ENCODE results near the gene THTPA.
"Not testable (repeated sequence)": the region's sequence is repeated elsewhere in the genome, so short reads cannot be mapped to it uniquely, and the experiment has no call there.

THTPA gene

DNA sequence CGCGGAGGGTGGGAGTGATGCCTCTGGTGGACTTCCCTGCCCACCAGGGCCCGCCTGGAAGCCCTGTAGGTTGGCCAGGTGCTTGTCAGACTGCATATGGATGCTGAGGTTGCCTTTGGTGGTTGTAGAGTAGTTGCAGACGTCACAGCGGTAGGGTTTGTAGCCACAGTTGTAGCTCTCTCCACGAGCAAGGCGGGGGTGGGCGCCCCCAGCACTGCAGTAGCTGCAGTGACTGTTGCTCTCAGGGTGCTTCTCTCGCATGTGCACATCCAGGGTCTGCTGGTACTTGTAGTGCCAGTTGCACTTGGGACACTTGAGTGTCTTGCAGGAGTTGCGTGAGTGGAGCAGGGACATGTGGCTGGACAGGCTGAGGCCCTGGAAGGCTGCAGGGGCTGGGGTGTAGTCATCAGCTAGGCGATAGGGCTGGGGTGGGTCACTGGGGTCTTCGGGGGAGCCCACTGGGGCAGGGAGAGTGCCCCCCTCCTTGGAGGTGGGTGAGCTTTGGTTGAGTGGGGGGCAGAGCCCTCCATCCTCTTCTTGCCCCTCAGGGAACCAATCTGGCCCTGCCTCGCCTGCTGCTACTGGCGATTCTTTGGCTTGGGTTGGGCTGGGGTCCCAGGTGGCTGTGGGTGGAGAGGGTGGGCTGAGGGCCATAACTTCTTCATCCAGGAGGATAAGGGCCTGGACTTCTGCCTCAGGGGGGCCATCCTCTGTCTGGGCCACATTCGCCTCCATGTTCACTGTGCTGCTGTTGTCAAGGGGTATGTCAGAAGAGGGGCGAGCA, 22.2 kb upstream of the THTPA start:
- no peak for DNase-seq

DNA sequence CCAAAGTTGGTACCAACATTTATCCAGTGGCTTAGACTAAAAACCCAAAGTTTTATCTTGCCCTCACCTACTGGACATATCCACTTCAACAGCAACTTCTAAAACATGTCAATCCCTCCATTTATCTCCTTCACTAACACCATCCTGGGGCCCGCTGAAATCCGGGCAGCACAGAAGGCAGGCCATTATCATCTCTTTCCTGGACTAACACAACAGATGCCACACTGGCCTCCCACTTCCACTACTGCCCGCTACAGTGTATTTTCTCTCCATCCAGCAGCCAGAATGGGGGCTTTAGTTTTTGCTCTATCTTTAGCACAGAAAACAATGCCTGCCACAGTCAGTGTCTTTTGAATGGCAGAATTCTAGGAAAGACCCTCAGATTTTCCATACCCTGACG, 20.1 kb upstream of the THTPA start:
- no peak for DNase-seq

DNA sequence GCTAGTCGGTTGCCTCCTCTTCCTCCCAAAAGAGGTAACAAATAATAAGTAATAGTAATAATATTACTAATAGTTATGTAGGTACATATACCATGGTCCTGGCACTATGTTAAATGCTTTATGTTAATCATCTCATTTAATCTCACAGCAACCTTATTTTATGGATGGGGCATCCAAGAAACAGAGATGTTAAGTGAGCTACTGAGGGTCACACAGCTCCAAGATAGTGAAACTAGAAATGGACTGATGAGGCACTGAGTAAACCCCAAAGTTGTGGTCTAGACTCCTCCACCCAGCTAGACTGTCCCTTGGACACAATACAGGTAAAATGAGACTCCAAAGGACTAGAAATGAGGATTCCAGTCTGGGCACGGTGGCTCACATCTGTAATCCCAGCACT, 19.6 kb upstream of the THTPA start:
- DNase-seq: no peak

DNA sequence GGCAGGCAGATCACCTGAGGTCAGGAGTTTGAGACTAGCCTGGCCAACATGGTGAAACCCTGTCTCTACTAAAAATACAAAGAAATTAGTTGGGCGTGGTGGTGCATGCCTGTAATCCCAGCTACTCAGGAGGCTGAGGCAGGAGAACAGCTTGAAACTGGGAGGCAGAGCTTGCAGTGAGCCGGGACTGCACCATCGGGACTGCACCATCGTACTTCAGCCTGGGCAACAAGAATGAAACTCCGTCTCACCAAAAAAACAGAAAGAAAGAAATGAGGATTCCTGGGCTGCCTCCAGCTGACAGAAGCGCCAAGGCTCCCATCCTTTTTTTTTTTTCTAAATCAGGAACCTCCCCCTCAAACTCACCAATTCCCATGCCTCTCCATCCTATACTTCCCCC, 19.2 kb upstream of the THTPA start:
- not testable (repeated sequence) for DNase-seq

DNA sequence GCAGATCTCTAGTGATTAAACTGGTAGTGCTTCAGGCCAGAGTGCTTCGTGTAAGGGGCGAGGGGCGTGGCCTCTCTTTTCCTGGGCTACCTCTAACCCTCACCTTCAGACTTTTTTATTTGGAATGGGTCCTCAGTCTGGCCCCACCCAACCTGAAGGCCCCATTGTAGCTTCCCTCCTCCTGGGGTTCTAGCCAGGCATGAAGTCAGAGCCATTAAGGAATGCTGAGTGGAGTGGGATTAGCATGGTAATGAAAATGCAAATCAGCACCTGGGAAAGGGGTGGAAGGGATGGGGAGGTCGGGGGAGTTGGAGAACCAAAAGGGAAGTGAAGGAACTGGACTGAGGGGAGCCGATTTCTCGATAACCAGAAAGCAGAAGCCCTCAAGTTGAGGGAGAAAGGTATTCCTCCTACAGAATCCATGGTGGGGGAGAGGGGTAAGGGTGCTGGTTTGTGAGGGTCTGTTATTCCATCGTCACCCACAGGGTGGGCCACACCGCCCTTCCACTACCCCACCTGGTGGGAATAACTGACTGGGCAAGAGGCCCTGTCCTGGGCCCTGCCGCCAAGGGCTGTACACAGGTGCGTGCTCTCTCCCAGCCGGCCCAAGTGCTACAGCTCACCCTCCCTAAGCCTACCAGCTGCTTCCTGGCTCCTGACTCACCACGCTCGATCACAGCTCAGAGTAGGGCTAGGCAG, 18.6 kb upstream of the THTPA start:
- peak; percentile 24 for DNase-seq

DNA sequence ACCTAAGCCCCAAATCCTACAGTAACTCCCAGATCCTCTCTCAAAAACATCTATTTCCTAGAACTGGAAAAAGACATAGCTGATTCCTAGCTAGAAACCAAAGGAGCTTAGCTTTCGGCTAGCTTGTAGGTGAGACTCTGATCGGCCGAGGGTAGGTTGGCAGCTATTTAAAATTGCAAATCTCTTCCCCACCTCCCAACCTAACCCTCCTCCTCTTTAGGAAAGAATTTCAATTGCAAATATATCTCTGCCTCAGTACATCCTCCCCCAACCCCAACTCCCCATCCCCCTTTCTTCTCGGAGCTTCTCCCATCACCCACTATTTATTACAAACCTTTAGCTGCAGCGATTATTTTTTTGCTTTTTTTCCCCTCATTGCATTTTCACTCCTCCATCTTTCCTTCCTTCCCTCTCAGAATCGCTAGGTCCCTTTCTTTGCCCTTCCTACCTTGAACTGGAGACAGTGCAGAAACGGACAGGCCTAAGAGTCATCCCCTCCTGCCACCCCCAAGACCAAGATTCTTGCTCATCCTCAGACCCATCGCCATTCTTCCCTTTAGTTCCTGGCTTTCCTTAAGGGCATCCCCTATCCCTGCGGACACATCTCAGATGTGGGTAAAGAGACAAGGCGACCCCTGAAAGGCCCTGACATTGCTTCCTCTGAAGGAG, 17.9 kb upstream of the THTPA start:
- DNase-seq: no peak

DNA sequence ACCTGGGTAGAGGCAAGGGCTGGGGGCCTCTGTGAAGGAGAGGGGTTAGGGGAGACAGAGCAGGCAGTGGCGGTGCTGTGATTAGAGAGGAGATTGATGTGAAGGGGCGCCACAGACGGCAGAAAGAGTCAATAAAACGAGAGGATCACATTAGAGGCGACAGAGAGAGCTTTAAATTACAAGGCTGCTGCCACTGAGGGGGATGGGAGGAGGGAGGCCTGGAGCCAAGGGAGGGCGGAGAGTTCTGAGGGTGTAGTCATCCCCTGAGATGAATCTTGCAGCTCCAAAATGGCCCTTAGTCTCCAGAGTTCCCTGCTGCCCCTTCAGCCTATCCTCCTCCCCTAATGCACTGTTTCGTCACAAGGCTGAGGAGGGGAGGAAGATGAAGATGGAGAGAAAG, 17.3 kb upstream of the THTPA start:
- peak; percentile 85 for DNase-seq

DNA sequence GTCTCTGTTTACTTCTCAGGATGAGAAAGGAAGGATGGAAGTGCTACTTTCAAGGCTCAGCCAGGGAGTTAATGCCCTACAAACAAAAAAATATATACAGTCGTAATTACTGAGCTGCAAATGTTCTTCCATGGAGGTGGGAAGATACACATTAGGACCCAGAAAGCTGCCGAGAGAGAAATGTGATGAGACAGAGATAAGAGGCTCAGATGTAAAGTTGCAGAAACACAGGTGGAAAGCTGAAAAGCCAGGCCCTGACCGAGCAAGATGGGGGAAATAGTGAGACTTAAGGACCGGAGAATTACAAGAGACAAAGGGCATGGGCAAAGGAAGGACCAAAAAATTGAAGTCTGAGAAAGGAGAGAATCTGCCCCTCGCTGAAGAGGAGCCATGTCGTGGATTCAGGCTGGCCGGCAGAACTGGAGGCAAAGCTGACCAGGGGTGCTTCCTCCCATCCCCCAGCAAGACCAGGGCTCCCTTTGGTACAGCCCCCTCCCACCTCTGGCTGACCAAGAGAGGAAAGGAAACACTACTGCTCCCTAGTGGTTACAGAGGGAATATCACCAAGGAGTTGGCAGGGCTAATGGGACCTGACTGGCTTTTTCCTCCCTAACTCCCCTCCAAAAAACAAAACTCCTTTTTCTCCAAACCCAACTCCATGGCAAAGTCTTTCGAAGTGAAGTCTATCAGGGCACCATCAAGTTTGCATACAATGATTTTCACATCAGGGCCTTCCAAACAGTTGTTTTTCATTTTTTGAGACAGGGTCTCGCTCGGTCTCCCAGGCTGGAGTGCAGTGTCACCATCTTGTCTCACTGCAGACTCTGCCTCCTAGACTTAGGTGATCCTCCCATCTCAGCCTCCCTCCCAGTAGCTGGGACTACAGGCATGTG, 16.6 kb upstream of the THTPA start:
- peak; percentile 73 for DNase-seq

DNA sequence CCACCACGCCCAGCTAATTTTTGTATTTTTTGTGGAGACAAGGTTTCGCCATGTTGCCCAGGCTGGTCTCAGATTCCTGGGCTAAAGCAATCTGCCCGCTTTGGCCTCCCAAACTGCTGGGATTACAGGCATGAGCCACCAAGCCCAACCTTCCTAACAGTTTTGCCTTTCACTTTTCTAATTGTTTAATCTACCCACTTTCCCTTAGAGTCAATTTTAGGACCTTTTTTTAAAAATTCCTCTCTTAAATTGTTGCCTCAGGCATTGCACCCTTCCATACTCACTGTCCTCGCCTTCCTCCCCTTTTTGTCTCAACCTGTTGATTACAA, 16.0 kb upstream of the THTPA start:
- DNase-seq: no peak

DNA sequence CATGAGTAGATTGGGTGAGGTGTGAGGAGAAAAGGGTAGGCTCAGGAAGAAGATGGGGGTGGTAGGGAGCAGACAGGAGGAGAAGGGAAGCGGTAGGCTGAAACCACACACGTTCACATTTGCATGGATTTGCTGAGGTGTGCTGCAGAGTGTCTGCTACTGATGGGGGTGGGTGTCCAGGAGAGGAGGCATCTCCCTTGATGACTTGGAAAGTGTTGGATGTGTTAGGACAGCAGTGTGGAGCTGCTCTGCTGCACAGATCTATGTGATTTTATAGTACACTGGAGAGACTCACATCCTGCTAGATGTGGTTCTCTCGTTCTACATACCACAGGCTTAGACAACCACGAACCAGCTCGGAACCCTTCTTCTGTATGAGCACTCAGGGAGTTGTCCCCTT, 13.8 kb upstream of the THTPA start:
- DNase-seq: no peak

DNA sequence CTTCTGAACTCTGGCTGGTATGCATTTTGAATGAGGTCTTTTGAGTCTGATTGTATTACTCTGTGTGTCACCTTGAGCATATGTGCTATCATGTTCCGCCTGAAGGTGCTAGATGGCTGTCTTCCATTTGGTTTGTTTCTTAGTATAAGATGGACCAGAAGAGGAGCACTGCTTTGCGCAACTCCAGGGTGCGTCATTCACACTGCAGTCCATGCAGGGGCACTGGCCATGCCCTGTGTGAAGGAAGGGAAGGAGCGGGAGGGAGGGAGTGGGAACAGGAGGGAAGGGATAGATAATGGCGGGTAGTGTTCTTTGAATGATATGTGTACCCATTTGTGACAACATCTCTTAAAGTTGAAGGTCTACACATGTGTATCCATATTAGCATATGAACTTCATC, 12.7 kb upstream of the THTPA start:
- no peak for DNase-seq

DNA sequence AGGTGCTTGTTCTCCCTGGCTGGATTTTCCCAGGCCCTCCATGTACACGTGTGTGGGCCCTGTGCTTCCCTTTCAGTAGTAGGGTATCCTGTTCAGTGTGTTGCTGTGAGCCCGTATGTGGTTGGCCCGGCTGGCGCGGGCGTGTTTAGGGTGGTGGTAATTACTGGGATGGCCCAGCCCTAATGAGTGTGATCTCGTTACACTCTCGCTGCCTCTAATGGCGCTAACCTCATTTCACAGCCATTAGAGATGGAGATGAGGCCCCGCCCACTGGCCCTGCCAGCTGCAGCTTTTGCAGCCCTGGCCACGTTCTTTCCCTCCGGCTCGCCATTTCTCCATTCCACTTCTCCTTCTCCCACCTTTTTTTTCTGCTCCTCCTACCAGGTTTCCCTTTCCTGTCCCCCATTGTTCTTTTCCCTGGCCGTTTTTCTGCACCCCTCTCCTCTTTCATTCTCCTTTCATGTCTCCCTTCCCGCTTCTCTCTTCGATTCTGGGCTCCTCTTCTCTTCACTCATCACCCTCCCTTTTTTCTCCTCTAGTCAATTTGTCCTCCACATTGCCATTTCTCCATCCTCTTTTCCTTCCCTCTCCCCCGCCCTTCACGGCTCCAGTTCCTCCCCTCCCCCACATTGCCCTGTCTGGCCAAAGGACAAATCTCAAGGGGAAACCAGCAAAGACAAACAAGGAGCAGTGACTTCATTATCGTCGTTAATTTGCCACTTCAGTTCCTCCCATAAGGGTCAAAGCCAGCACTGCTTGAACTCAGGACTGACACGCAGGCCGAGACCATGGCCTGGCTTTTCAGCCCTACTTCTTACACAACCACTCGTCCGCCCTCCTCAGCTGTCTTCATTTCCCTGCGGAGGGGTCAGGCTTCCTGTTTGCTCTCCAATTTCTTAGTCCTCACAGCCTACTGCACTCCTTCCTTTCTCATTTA, 11.3 kb upstream of the THTPA start:
- DNase-seq: no peak

DNA sequence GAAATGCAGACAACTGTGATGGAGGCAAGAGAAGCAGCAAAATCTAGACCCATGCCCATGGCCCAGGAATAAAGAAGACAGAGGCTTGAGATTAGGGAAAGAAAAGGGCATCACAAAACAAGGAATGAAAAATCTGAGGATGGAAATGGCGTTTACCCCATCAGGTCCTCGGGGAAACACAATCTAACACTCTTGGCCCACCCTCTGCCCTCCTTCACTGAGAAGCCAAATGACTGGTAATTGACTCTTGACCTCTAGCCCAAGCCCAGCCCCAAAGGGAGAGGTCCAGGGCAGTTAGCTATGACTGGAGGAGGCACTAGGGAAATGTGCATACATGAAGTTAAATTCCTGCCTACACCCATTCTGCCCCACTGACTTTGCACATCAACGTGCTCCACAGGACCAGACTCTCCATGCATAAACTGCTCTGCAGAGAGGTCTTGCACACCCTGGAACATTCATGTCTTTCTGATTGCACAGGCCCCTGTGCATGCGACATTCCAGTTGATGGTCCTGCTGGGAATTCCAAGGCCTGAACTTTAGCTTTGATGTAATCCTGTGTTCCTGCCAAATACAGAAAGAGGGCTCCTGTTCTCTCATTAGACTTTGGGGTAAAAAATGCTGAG, 10.2 kb upstream of the THTPA start:
- no peak for DNase-seq

DNA sequence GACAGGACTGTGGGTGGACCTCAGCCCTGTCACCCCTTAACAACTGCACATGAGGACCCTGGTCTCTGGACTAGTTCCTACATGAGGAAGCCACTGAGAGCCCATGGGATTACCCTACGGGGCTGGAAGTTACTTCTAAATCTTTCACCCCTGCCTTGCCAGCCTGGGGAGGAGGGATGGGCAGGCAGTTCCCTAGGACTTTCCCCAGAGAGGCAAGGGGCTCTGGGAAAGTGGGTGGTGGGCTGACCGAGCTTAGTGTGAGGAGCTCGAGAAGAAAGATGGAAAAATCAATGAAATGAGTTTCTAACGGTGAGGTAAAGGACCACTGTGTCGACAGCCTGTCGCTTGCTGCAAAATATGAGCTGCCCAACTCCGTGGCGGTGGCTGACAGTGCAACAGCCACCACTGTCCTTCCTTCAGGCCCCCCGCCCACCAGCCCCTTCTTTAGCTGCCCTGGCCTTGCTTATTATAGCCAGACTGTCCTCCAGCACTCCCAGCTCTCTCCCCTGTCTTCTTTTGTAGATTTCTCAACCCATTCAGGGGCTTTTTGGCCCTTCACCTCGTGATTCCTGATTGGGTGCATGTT, 9.5 kb upstream of the THTPA start:
- DNase-seq: no peak

DNA sequence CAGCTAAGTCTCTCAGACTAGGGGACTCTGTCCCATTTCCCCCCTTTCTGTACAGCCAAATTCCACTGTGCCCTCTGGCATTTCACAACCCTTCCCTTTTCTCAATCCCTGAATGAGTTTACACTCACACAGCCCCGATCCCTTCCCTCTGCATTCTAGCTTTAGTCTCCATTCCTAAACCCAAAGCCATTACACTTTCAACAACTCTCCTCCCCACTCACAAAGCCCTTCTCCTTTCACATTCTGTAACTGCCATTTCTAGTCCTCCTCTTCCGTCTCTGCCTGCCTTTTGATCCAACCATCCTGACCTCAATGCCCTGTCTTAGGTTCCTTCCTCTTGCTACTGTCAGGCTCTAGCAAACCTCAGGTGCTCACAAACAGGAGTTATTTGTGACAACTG, 8.1 kb upstream of the THTPA start:
- DNase-seq: no peak

DNA sequence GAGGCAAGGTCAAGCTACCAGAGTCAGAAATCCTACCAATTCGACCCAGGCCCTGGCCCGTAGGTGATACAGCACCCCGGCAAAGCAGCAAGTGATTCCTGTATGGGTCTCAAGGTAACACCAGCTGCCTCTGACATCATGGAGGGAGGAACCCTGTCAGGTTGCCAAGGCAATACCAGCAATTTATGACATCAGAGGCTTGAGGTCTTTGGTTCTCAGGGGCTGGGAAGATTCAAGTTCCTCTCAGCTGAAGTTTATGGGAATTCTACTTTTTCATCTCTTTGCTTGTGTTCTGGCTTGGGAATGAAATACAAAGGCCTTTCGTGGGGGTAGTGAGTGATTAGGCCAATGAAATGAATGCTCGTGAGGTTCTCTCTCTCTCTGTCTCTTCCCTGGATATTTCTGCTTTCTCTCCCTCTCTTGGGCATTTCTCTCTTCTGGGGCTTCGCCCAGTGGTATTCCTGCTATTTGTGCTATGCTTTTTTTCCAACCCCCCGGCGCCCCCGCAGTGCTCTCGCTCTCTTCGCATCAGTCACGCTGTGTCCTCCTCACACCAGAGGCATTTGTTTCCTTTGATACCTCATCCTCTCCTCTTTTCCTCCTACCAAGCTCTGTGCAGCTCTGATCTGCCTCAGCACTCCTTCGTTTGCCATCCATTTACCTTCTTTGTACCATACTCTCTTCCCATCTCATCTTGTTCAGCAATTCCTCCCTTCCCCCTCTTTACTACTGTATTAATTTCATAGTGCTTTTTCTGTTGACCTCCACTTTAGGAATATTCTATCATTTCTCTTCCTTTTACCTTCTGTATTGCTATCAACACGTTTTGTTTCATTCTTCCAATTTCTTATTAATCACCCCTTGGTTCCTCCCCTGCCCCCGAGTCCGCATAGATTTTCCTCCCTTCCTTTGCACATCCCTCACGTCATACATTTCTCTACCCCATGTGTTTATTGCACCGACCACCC, 7.4 kb upstream of the THTPA start:
- no peak for DNase-seq

DNA sequence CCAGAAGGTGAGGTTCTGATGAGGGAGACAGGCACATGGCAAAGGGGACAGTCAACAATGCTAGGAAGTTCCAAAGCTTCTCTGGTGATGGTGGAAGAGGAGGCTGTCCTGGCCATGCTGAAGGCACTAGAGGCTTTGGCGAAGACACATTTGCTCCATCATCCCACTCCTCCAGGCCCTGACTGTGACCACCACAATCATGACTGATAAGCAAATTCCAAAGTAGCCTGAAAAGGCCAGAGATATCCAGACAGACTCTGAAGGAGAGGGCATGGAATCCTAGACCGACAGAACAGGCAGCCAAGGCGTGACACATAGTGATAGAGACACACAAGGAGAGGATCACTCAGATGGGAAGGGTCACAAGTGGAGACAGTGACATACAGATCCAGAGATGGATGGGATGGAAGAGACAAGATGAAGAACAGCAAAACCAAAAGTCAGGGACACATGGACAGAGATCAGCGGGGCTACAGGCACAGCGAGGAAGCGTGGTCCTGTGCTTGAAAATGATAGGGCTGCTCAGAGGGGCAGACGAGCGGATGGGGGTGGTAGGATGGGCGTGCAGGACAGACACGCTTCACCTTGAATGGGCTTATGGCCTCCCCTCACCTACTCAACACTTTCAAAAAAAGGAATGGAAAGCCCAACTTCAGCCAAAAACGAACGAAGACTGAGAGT, 5.8 kb upstream of the THTPA start:
- DNase-seq: no peak

DNA sequence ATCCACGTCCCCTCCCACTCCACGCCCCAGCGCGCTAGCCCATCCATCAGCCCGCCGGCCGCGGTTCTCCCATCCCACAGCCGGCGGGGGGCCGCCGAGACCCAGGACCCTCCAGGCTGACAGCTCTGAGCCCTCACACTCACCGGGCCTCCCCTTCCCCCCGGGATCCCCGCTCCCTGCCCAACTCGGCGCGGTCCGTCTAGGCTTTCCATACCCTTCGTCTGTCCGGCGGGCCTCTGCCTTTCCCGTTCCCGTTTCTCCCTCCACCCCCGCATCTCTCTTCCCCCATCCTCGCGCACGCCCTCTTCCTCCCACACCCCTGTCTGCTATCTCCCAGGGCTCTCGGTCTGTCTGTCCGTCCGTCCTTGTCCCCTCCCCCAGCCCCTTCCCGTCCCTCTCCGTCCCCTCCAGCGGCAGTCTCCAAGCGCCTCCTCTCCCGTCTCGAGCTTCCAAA, 5.2 kb upstream of the THTPA start:
- DNase-seq: no peak
